GM19328 (cell line): ENCODE data around the gene GABARAP.
"Not testable (repeated sequence)": the region's sequence is repeated elsewhere in the genome, so short reads cannot be mapped to it uniquely, and the experiment has no call there.

Source experiments
- ATAC-seq: cut with Tn5 transposase; IDR thresholded peaks from one replicate; pipeline ENCODE4 v1.9.1; 2021; ENCODE audit warnings: mild to moderate bottlenecking, moderate library complexity; ENCODE audit not compliant: unreplicated experiment

Gene GABARAP

GRCh38 chr17:7261379-7262191 lies 19.3 kb upstream of the GABARAP start:
- no peak for ATAC-seq

- no peak for ATAC-seq
Observed at GRCh38 chr17:7260651-7261378, 18.6 kb upstream of the GABARAP start.

DNA sequence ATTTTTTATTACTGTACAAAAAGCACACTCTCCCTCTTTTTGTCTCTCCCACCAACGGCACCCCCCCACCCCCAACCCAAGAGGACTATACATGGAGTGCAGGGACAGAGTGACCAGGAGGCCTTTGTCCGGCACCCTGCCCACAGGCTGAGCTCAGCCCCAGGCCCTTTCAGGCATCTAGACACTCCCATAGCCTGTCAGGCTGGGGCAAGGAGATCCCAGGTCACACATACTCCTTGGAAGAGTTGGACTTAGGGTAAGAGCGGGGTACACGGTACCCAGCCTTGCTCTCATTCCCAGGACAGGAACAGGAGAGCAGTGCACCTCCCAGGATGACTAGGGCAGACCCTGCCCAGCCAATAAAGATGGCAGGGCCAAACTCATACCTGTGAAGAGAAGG lies 17.9 kb upstream of the GABARAP start:
- ATAC-seq, result no peak

GRCh38 chr17:7259555-7259889 lies 17.3 kb upstream of the GABARAP start:
- no peak for ATAC-seq

GRCh38 chr17:7258731-7259554 lies 16.7 kb upstream of the GABARAP start:
- ATAC-seq, result no peak

- ATAC-seq, result no peak
Observed at GRCh38 chr17:7256766-7257456, 14.7 kb upstream of the GABARAP start.

DNA sequence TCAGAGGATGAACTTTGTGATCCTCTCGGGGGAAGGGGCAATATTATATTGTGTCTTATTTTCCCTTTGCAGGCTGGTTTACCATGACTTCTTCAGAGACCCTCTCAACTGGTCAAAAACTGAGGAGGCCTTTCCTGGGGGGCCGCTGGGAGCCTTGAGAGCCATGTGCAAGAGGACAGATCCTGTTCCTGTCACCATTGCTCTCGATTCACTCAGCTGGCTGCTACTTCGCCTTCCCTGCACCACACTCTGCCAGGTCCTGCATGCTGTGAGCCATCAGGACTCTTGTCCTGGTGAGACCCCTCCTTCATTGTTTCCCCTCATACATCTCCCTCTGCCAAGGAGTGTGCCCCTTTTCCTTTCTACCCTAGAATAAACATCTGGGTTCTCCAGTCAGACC lies 12.3 kb upstream of the GABARAP start:
- no peak for ATAC-seq

- no peak for ATAC-seq
Observed at GRCh38 chr17:7253082-7253481, 10.8 kb upstream of the GABARAP start.

DNA sequence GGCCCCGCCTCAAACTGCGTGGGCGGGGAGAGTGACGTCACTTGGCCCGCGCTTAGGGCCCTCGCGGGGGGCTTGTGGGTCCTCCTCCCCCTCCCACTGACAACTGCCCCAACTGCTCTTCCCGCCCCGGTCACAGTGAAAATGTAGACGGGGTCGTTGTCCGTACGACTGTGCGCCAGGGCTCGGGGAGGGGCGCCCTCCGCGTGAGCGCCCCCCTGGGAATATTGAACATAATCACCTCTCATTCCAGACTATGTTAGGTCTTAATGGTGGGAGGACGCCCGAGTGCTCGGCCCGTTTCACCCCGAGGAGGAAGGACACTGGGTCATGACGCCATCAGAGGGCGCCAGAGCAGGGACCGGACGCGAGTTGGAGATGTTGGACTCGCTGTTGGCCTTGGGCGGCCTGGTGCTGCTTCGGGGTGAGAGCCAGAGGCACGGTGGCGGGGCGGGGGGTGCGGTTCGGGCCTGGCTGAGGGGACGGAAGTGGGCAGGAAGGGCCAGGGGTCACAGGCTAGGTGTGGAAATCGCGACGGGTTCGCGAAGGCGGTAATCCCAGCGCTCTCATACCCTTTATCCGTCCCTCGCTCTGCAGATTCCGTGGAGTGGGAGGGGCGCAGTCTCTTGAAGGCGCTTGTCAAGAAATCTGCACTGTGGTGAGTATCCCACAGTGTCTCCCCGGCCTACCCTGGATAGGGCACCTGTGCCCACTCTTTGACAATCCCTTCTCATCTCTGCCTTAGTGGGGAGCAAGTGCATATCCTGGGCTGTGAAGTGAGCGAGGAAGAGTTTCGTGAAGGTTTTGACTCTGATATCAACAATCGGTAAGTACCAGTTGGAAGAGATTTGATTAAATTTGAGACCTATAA lies 10.2 kb upstream of the GABARAP start, which contains the start of gene ELP5:
Gene ELP5 (plus strand): TSS at position 40 of the 868 bp plus-strand sequence. CDS start 336 bp downstream, at position 376.
- peak; percentile 51 for ATAC-seq

DNA sequence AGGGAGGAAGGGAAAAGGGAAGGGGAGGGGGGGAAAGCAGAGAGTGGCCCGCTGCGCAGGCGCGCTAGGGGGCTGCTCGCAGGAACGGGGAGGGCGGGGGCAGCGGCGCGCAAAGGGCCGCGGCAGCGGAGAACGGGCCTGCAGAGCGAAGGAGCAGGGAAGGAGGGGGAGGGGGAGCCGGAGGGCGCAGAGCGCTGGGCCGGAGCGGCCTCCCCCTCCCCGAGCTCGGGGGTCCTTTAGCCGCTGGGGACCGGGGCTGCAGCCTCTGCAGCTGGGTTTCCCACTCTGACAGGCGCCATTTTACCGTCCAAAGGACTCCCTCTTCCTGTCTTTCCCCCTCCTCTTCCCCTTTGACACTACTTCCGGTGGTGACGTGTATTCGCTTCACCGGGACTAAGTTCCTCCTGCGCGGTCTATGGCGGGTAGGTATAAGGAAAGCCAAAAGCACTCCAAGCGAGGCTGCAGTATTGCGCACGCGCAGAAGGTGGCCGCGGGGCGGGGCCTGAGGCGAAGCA lies 9.5 kb upstream of the GABARAP start, which contains the start of gene CTDNEP1:
Gene CTDNEP1 (minus strand): TSS at position 74 of the 515 bp plus-strand sequence. CDS start 438 bp downstream, outside the sequence.
- ATAC-seq, result peak; percentile 79

GRCh38 chr17:7250695-7251627 lies 8.7 kb upstream of the GABARAP start:
- no peak for ATAC-seq

DNA sequence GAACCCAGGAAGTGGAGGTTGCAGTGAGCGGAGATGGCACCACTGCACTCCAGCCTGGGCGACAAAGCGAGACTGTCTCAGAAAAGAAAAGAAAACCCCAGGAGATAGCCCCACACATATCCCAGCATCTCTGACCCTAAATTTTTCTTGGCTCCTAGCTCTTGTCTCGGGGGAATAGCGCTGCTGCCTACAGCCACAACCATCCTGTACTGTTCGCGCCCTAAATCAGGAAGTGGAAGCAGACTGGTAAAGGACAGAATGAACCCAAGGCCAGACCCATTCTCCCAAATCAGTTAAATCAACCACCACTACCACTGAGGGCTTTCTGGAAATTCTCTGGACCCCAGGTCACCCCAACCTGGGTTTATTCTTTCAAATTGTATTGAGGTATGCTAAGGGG lies 7.6 kb upstream of the GABARAP start:
- no peak for ATAC-seq

GRCh38 chr17:7249214-7249613 lies 7.0 kb upstream of the GABARAP start:
- ATAC-seq, result no peak

DNA sequence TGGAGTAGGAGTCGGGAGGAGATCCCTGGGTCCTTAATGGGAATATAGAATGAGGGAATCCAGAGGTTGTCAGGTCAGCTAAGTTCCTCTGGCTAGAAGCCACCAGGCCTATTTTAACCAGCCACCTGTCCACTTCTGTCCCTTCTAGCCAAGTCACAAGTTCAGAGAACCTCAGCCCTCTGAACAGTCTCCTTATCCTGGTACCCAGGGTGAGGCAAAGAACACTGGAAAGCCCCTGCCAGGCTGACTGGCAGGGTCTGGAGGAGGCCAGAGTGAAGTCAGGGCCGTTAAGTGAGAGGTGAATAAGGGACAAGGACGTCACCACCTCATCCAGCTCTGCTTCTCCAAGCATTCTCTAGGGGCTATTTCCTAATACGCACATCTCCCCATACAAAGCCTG lies 6.5 kb upstream of the GABARAP start:
- no peak for ATAC-seq

DNA sequence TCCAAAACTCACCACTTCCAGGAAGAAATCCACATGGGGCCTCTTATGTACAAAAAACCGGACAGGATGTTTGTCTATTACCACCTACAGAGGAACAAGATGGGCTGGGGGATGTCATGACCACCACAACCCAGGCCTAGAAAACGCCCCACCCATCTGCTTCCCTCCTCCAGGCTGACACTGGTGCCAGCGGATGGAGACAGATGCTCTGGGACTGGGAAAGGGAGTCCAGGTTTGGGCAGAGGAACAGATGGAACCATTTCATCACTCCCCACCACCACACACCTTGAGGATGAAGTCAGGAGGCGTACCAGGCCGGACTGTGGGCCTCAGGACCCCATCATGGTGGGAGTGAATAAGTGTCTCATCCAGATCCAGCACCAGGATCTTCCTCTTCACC lies 4.5 kb upstream of the GABARAP start:
- no peak for ATAC-seq

DNA sequence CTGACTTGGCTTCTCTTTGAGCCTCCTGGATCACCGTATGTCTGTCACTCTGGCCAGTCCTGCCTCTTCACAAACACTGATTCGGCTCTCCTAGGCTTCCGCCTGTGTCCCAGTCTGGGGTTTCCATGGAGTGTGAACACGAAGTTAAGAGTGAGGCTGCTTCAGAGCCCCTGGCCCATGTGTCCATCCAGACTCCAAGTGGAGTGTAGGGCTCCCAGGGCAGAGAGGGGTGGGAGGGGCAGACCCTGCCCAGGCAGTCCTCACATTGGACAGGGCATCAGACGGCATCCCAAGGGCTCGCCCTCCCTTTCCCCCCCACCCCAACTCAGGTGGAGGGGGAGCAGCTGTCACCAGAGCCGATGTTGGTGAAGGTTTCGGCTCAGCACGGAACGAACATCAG lies 1.6 kb upstream of the GABARAP start:
- not testable (repeated sequence) for ATAC-seq

GRCh38 chr17:7243453-7243729 lies 1.1 kb upstream of the GABARAP start:
- no peak for ATAC-seq

GRCh38 chr17:7242717-7243452 lies 636 bp upstream of the GABARAP start:
- peak; percentile 40 for ATAC-seq
